Choroid plexus epithelial cell (primary cell): ENCODE data around the gene BFSP2.
"Not testable (repeated sequence)": the region's sequence is repeated elsewhere in the genome, so short reads cannot be mapped to it uniquely, and the experiment has no call there.

Experiments used
- DNase-seq: peaks from one replicate; pipeline ENCODE4 v3.0.0-alpha.2; 2010; ENCODE audit warnings: low read depth
- H3K4me3 ChIP-seq: 2 replicates; pipeline ENCODE4 v1.5.1; 2011; ENCODE audit warnings: low read depth, mild to moderate bottlenecking, control low read depth, low read length, moderate library complexity
- TF ChIP-seq, protein P1 (sequence below): conservative IDR thresholded peaks from 2 replicates; pipeline ENCODE4 v1.5.1; 2011; ENCODE audit warnings: low read depth, mild to moderate bottlenecking, control low read depth, inconsistent platforms, low read length, moderate library complexity

The BFSP2 gene

DNA sequence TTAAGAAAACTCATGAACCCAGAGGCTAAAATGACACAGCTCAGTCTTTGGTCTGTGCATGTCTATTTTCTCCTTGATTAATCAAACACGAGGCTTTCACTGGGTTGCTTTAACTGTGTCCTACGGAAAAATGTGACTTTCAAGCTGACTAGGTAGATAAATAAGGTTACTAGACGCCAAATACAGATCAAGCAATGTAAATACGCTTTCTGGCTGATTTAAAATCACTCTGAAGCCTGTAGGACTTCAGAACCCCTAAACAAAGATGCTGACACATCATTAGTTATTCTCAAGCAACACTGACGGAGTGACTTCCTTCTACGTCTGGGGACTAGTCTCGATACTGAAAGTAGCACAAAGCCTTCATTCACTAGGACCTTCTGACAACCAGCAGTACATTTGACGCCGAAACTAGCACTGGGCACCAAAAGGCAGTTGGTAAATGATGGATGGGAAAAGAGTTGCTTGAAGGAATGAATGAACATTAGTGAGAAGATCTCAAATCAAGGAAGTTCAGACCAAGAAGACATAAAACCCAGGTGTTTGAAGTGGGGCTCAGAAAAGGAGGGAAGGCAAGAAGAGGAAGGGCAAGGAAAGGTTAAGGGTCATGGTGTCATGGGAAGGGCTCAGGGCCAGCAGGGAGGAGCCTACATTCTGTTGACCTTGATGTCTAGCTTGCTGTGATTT is 106.5 kb downstream of the BFSP2 start:
- no peak for DNase-seq
- TF ChIP-seq, protein P1, sequence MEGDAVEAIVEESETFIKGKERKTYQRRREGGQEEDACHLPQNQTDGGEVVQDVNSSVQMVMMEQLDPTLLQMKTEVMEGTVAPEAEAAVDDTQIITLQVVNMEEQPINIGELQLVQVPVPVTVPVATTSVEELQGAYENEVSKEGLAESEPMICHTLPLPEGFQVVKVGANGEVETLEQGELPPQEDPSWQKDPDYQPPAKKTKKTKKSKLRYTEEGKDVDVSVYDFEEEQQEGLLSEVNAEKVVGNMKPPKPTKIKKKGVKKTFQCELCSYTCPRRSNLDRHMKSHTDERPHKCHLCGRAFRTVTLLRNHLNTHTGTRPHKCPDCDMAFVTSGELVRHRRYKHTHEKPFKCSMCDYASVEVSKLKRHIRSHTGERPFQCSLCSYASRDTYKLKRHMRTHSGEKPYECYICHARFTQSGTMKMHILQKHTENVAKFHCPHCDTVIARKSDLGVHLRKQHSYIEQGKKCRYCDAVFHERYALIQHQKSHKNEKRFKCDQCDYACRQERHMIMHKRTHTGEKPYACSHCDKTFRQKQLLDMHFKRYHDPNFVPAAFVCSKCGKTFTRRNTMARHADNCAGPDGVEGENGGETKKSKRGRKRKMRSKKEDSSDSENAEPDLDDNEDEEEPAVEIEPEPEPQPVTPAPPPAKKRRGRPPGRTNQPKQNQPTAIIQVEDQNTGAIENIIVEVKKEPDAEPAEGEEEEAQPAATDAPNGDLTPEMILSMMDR, result no peak
- H3K4me3 ChIP-seq, result no peak overlapping the region

DNA sequence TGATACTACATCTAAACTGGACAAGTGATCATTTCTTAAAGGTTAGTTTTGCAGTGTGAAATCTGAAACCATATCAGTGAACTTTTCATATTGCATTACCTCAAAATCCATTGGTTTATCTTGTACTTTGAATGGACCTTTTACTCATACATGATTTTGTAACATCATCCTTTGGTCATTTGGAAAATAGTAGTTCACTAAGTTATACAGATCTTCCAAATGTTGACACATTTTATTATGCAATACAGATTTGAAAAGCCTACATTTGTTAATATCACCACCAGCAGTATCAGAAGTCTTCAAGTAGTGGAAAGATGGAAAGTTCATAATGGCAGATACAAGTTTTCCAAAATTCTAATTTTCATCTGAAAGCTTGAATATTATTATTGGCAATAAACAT is 109.6 kb downstream of the BFSP2 start:
- DNase-seq, result no peak
- TF ChIP-seq, protein P1, result no peak
- no peak overlapping the region for H3K4me3 ChIP-seq

DNA sequence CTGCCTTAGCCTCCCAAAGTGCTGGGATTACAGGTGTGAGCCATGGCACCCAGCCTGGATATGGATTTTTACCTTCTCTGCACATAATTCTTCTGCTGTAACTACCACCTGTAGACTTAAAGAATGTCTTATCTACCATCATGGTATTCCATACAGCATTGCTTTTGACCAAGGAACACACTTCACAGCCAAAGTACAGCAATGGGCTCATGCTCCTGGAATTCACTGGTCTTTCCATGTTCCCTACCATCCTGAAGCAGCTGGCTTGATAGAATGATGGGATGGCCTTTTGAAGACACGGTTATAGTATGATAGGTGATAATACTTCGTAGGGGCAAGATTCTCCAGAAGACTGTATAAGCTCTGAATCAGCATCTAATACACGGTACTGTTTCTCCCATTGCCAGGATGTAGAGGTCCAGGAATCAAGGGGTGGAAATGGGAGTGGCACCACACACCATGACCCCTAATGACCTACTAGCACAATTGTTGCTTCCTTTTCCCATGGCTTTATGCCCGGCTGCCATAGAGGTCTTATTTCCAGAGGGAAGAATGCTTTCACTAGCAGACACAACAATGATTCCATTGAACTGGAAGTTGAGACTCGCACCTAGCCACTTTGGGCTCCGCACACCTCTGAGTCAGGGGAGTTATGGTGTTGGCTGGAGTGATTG is 112.7 kb downstream of the BFSP2 start:
- H3K4me3 ChIP-seq, result no peak overlapping the region
- TF ChIP-seq, protein P1, result no peak
- no peak for DNase-seq

DNA sequence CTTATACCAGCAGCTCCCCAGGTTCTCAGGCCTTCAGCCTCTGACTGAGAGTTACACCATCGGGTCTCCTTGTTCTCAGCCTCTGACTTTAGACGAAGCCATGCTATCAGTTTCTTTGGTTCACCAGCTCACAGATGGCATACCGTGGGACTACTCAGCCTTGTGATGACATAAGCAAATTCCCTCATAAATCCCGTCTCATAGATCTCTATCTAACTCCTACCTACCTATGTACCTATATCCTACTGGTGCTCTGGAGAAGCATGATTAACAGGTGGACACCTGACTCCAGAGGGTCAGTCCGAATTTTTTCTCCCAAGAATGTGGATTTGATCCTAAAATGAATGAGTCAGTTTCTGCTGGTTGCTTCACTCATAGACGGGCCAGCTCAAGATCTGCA is 114.6 kb downstream of the BFSP2 start:
- DNase-seq, result no peak
- TF ChIP-seq, protein P1, result no peak
- no peak overlapping the region for H3K4me3 ChIP-seq

DNA sequence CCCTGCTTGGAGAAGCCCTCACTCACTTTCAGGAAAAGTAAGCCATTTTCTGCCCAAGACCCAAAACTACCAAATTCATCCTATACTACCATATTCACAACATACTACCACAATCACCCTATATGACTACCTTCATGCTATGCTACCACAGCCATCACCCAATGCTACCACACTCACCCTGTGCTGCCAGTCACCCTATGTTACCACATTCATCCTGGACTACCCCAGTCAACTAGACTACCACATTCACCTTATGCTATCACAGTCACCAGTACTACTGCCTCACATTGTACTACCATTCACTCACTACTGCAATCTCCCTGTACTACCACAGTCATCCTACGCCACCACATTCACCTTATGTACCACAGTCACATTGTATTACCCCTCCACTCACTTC is 115.3 kb downstream of the BFSP2 start:
- TF ChIP-seq, protein P1, result no peak
- H3K4me3 ChIP-seq, result no peak overlapping the region
- no peak for DNase-seq

DNA sequence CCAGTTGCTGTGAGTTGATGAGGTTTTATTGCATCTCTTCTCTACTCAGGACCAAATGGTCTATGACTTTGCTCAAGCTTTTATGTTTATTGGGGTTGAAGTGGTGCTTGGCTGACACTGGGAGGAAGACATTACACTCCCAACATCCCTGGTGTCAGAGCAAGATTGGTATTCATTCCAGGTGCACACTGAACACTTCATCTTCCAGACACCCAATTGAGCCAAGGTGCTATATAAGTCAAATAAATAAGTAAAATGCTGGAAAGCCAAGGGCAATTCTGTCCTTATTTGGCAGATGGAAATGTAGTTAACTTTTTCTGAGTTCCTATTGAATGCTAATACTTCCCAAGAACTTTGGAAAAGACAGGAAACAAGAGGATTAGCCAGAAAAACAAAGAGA is 120.4 kb downstream of the BFSP2 start:
- no peak overlapping the region for H3K4me3 ChIP-seq
- TF ChIP-seq, protein P1, result no peak
- no peak for DNase-seq

DNA sequence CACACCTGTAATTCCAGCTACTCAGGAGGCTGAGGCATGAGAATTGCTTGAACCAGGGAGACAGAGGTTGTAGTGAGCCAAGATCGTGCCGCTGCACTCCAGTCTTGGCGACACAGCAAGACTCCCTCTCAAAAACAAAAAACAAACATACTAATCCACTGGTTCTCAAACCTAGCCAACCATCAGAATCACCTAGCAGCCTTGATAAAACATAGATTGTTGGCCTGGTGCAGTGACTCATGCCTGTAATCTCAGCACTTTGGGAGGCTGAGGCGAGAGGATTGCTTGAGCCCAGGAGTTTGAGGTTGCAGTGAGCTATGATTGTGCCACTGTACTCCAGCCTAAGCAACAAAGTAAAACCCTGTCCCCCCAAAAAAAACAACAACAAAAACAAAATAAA is 121.1 kb downstream of the BFSP2 start:
- H3K4me3 ChIP-seq, DNase-seq: not testable (repeated sequence)
